ENCODE measurements around the gene FBXW5. TPM values are rescaled to one million over a fixed set of nuclear protein-coding genes. Genes with fewer than 3 reads are reported as not detected.

The FBXW5 gene
- total and polyA plus RNA-seq, 4 donors, result 52.0 to 107 (median 97.2) TPM

DNA sequence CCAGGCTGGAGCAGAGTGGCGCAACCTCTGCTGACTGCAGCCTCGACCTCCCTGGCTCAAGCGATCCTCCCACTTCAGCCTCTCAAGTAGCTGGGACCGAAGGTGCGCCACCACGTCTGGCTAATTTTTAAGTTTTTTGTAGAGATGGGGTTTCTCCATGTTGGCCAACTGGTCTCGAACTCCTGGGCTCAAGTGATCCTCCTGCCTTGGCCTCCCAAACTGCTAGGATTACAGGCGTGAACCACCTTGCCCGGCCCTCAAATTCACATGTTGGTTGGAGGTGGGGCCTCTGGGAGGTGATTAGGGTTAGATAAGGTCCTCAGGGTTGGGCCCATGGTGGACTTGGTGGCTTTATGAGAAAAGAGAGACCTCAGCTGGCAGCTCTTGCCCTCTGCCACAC is 17.6 kb upstream of the FBXW5 start:
- 97% methylated on average over 6 of the region's 9 CpGs for WGBS (ENCODE audit: insufficient coverage)
- no peaks in the 10 kb centered on the region for H3K27me3 ChIP-seq (ENCODE audit: control insufficient read depth, insufficient read depth, low read length)
- no peak for DNase-seq (ENCODE audit: low read depth in 4 of 6, low spot score in 6 of 6)
- H3K9me3 ChIP-seq (ENCODE audit: control insufficient read depth, insufficient read depth, low read length), result no peaks in the 10 kb centered on the region
- H3K4me1 ChIP-seq (ENCODE audit: control insufficient read depth, insufficient read depth, low read length), result peaks cover 33% of the 10 kb centered on the region
- H3K27ac ChIP-seq (ENCODE audit: low read depth, low read length), result no peak overlapping the region
- H3K4me3 ChIP-seq (ENCODE audit: low read depth, low read length), result no peak overlapping the region
- no peaks in the 10 kb centered on the region for H3K36me3 ChIP-seq (ENCODE audit: control insufficient read depth, insufficient read depth, low read length)

DNA sequence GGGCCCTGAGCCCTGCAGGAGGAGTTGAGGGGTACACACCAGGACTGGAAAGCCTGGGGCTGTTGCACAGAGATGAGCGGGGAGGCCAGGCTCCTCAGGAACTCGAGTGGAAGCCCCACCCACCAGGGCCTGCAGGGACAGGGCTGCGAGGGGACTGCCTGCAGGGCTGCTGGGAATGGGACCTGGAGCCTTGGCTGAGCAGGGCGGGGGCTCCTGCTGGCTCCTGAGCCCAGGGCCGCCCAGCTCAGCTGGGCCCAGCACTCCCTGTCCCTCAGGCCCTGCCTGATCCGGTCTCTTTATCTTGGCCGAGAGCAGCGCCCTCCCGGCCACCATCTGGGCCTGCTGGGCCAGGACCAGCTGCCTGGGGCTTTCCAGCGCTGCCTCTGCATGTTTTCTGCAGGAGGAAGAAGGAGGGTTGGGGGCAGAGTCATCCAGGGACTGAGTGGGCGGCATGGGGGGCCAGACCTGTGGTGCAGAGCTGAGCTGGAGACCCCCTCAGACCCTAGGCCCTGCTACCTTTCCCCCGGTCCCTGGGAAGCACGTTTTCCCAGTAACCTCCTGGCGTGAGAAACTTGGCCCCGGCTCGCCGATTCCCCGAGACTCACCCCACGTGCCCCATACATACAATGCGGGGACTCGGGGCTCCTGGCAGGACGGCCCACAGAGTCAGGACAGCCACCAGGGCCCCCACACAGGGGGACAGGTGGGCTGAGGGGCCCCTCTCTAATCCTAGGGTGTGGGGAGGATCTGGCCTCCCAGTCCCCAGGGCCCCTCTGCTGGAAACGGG is 16.9 kb upstream of the FBXW5 start:
- WGBS (ENCODE audit: insufficient coverage), result 63% methylated on average over 16 of the region's 23 CpGs
- peak overlapping the region; percentile 40 for H3K27ac ChIP-seq (ENCODE audit: low read depth, low read length)
- H3K36me3 ChIP-seq (ENCODE audit: control insufficient read depth, insufficient read depth, low read length), result no peaks in the 10 kb centered on the region
- DNase-seq (ENCODE audit: low read depth in 4 of 6, low spot score in 6 of 6), result peak in 1 of 6 donors; percentile 66
- H3K27me3 ChIP-seq (ENCODE audit: control insufficient read depth, insufficient read depth, low read length), result no peaks in the 10 kb centered on the region
- H3K4me3 ChIP-seq (ENCODE audit: low read depth, low read length), result no peak overlapping the region
- peaks cover 32% of the 10 kb centered on the region for H3K4me1 ChIP-seq (ENCODE audit: control insufficient read depth, insufficient read depth, low read length)
- no peaks in the 10 kb centered on the region for H3K9me3 ChIP-seq (ENCODE audit: control insufficient read depth, insufficient read depth, low read length)

DNA sequence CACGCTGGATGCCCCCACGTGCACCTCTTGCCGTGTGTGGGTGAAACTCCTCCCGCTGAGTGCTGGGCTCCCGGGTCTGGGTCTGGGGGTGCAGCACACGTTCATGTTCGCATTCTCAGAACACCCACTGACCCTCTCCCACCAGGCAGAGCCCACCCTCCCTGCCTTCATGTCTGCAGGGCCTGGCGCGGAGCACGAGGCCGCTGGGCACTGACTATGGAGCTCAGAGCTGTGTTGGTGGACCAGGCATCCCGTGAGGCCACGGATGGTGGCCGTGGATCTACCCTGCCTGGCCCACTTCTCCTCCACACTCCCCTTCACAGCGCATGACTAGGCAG is 16.4 kb upstream of the FBXW5 start:
- Histone ChIP-seq H3K9me3 (ENCODE audit: control insufficient read depth, insufficient read depth, low read length) (no peaks in the 10 kb centered on the region), H3K27ac (ENCODE audit: low read depth, low read length) (peak overlapping the region; percentile 15), H3K36me3 (ENCODE audit: control insufficient read depth, insufficient read depth, low read length) (no peaks in the 10 kb centered on the region), H3K27me3 (ENCODE audit: control insufficient read depth, insufficient read depth, low read length) (no peaks in the 10 kb centered on the region), H3K4me3 (ENCODE audit: low read depth, low read length) (no peak overlapping the region), H3K4me1 (ENCODE audit: control insufficient read depth, insufficient read depth, low read length) (peaks cover 27% of the 10 kb centered on the region)
- WGBS (ENCODE audit: insufficient coverage), result 81% methylated on average over 15 of the region's 15 CpGs
- DNase-seq (ENCODE audit: low read depth in 4 of 6, low spot score in 6 of 6), result no peak

DNA sequence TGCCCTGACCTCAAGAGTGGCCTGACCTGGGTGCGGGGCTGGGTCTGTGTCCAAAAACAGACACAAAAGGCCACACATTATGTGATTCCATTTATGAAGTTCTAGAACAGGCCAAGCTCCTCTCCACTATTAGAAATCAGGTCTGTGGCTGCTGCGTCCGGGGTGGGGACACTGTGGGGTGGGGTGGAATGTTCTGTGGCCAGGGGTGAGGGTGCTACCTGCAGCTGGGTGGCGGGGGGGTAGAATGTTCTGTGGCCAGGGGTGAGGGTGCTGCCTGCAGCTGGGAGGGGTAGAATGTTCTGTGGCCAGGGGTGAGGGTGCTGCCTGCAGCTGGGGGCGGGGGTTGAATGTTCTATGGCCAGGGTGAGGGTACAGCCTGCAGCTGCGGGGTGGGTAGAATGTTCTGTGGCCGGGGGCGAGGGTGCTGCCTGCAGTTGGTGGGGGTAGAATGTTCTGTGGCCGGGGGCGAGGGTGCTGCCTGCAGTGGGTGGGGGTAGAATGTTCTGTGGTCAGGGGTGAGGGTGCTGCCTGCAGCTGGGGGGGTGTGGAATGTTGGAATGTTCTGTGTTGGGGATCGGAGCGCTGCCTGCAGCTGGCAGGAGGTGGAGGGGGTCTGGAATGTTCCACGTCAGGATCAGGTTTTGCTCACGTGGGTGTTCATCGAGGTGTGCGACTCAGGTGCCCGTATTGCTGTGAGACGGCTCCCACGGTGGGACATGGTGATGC is 15.8 kb upstream of the FBXW5 start:
- no peak for DNase-seq (ENCODE audit: low read depth in 4 of 6, low spot score in 6 of 6)
- Histone ChIP-seq H3K4me1 (ENCODE audit: control insufficient read depth, insufficient read depth, low read length) (peaks cover 24% of the 10 kb centered on the region), H3K36me3 (ENCODE audit: control insufficient read depth, insufficient read depth, low read length) (no peaks in the 10 kb centered on the region), H3K27ac (ENCODE audit: low read depth, low read length) (peak overlapping the region; percentile 61), H3K27me3 (ENCODE audit: control insufficient read depth, insufficient read depth, low read length) (no peaks in the 10 kb centered on the region), H3K4me3 (ENCODE audit: low read depth, low read length) (no peak overlapping the region), H3K9me3 (ENCODE audit: control insufficient read depth, insufficient read depth, low read length) (no peaks in the 10 kb centered on the region)
- 87% methylated on average over 15 of the region's 19 CpGs for WGBS (ENCODE audit: insufficient coverage)

DNA sequence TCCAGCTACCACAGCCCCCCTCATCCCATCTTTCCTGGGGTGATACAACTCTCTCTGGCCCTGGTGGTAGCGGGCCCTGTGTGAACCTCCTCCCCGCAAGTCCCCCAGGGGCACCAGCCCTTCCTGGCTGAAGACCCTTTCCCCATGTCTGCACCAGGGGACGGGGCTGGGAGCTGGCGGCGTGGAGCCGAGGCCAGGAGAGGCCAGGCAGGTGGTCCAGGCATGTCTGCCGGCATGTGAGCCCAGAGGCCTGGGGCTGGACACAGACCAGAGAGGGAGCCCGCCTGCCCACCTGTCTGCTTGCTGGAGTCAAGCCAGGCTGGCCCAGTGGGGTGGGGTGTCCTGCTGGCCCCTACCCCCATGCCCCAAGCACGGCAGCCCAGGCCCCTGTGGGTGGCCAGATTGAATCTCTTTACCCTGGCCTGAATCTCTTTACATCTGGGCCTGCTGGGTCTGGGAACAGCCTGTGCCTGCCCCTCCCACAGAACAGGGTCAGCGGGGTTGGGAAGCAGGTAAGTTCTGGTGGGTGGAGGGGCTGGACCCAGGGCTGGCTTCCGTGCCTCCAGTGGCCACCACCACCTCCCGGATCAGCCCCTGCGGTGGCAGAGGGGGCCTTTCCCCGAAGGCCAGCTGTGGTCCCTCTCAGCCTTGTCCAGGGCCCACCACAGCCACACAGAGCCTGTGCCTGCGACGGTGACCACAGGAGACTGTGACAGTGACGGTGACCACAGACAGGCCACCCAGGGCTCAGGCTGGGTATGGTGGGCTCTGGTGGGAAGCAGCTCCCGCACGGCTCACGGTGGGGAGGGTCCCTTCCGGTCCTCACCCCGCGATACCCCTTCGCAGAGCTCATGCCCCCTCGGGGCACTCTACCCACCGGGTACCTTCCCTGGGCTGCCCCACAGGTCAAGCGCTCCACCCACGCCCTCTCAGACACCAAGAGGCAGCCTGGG is 14.6 kb upstream of the FBXW5 start:
- Histone ChIP-seq H3K4me3 (ENCODE audit: low read depth, low read length) (no peak overlapping the region), H3K36me3 (ENCODE audit: control insufficient read depth, insufficient read depth, low read length) (no peaks in the 10 kb centered on the region), H3K27ac (ENCODE audit: low read depth, low read length) (peak overlapping the region; percentile 61), H3K27me3 (ENCODE audit: control insufficient read depth, insufficient read depth, low read length) (no peaks in the 10 kb centered on the region), H3K4me1 (ENCODE audit: control insufficient read depth, insufficient read depth, low read length) (peaks cover 21% of the 10 kb centered on the region), H3K9me3 (ENCODE audit: control insufficient read depth, insufficient read depth, low read length) (no peaks in the 10 kb centered on the region)
- 76% methylated on average over 26 of the region's 28 CpGs for WGBS (ENCODE audit: insufficient coverage)
- DNase-seq (ENCODE audit: low read depth in 4 of 6, low spot score in 6 of 6), result no peak

DNA sequence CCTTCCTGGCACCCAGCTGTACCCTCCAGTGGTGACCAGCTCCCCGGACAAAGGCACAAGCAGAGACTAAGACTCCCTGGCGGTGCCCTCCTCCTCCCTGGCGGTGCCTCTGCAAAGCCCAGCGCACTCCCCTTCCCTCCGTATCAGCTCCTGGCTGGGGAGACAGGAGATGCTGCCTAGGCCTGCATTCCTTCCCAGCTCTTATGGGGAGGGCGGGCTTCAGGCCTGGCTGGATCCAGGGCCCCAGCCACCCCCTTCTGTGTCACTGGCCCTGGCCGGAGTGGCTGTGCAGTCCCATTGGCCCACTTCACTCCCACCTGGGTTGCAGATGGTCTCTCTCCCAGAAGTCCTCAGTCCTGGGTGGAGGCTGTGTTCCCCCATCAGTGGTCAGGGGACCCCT is 13.9 kb upstream of the FBXW5 start:
- Histone ChIP-seq H3K27me3 (ENCODE audit: control insufficient read depth, insufficient read depth, low read length) (no peaks in the 10 kb centered on the region), H3K4me1 (ENCODE audit: control insufficient read depth, insufficient read depth, low read length) (peaks cover 19% of the 10 kb centered on the region), H3K36me3 (ENCODE audit: control insufficient read depth, insufficient read depth, low read length) (no peaks in the 10 kb centered on the region), H3K27ac (ENCODE audit: low read depth, low read length) (peak overlapping the region; percentile 61), H3K4me3 (ENCODE audit: low read depth, low read length) (no peak overlapping the region), H3K9me3 (ENCODE audit: control insufficient read depth, insufficient read depth, low read length) (no peaks in the 10 kb centered on the region)
- 85% methylated on average over 7 of the region's 7 CpGs for WGBS (ENCODE audit: insufficient coverage)
- DNase-seq (ENCODE audit: low read depth in 4 of 6, low spot score in 6 of 6), result no peak

DNA sequence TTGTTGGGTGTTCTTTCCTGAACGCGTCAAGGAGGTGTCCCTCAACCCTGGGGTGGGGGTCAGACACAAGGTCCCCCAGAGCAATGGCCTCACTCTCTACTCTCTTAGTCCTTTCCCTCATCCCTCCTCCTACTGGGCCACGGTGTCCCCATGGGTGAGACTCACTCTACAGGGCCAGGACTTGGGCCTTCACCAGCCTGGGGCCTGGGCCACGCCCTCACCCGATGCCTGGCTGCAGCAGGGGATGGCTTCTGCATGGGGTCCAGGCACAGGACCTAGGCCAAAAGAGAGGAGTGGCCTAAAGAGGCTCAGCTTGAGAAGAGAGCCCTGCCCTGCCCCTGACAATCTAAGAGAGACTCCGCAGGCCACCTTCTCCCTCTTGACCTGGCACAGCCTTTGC is 13.4 kb upstream of the FBXW5 start:
- 91% methylated on average over 4 of the region's 6 CpGs for WGBS (ENCODE audit: insufficient coverage)
- H3K27ac ChIP-seq (ENCODE audit: low read depth, low read length), result no peak overlapping the region
- H3K27me3 ChIP-seq (ENCODE audit: control insufficient read depth, insufficient read depth, low read length), result no peaks in the 10 kb centered on the region
- H3K9me3 ChIP-seq (ENCODE audit: control insufficient read depth, insufficient read depth, low read length), result no peaks in the 10 kb centered on the region
- no peak for DNase-seq (ENCODE audit: low read depth in 4 of 6, low spot score in 6 of 6)
- peaks cover 20% of the 10 kb centered on the region for H3K4me1 ChIP-seq (ENCODE audit: control insufficient read depth, insufficient read depth, low read length)
- H3K36me3 ChIP-seq (ENCODE audit: control insufficient read depth, insufficient read depth, low read length), result no peaks in the 10 kb centered on the region
- H3K4me3 ChIP-seq (ENCODE audit: low read depth, low read length), result no peak overlapping the region

DNA sequence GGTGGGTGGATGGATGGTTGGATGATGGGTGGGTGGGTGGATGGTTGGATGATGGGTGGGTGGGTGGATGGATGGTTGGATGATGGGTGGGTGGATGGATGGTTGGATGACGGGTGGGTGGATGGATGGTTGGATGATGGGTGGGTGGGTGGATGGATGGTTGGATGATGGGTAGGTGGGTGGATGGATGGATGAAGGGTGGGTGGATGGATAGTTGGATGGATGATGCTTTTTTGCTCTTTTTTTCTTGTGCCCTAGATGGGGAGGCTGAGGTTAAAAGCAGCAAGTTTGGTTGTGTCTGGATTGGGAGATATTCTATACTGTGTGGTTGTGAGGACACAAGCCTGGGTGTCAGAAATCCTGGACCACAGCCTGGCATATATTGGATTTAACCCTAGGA is 12.9 kb upstream of the FBXW5 start:
- Histone ChIP-seq H3K9me3 (ENCODE audit: control insufficient read depth, insufficient read depth, low read length) (no peaks in the 10 kb centered on the region), H3K36me3 (ENCODE audit: control insufficient read depth, insufficient read depth, low read length) (no peaks in the 10 kb centered on the region), H3K27me3 (ENCODE audit: control insufficient read depth, insufficient read depth, low read length) (no peaks in the 10 kb centered on the region), H3K4me3 (ENCODE audit: low read depth, low read length) (no peak overlapping the region), H3K27ac (ENCODE audit: low read depth, low read length) (no peak overlapping the region), H3K4me1 (ENCODE audit: control insufficient read depth, insufficient read depth, low read length) (peaks cover 24% of the 10 kb centered on the region)
- DNase-seq (ENCODE audit: low read depth in 4 of 6, low spot score in 6 of 6), result no peak
- WGBS (ENCODE audit: insufficient coverage), result 92% methylated on average over 1 of the region's 1 CpG

DNA sequence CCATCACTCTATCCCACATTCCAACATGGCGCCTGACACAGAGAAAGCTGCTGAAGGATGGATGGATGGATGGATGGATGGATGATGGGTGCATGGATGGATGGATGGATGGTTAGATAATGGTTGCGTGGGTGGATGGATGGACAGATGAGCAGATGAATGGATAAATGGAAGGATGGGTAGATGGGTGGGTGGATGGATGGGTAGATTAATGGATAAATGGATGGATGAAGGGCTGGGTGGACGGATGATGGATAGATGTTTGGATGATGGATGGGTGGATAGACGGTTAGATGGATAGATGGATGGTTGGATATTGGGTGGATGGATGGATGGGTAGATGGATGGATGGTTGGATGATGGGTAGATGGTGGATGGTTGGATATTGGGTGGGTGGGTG is 12.1 kb upstream of the FBXW5 start:
- no peaks in the 10 kb centered on the region for H3K27me3 ChIP-seq (ENCODE audit: control insufficient read depth, insufficient read depth, low read length)
- H3K9me3 ChIP-seq (ENCODE audit: control insufficient read depth, insufficient read depth, low read length), result no peaks in the 10 kb centered on the region
- H3K36me3 ChIP-seq (ENCODE audit: control insufficient read depth, insufficient read depth, low read length), result no peaks in the 10 kb centered on the region
- 93% methylated on average over 3 of the region's 4 CpGs for WGBS (ENCODE audit: insufficient coverage)
- DNase-seq (ENCODE audit: low read depth in 4 of 6, low spot score in 6 of 6), result no peak
- no peak overlapping the region for H3K27ac ChIP-seq (ENCODE audit: low read depth, low read length)
- no peak overlapping the region for H3K4me3 ChIP-seq (ENCODE audit: low read depth, low read length)
- peaks cover 32% of the 10 kb centered on the region for H3K4me1 ChIP-seq (ENCODE audit: control insufficient read depth, insufficient read depth, low read length)

All from spinal cord (tissue), 10 donors.